Immature natural killer cell (primary cell): ENCODE data around the gene EXOC6B. TPM values are rescaled to one million over a fixed set of nuclear protein-coding genes. Genes with fewer than 3 reads are reported as not detected.
"Not testable (repeated sequence)": the region's sequence is repeated elsewhere in the genome, so short reads cannot be mapped to it uniquely, and the experiment has no call there.

Experiments
- DNase-seq, 3 donors: peaks; one replicate each; pipeline ENCODE4 v3.0.0; 2022; ENCODE audit warnings: mixed read lengths in 1 of 3
- H3K27ac Mint-ChIP-seq, 6 donors: one replicate each; pipeline ENCODE4 v1.8.0; 2020; ENCODE audit warnings: mixed read lengths in 6 of 6, mild to moderate bottlenecking in 5 of 6, inconsistent platforms in 4 of 6, moderate library complexity in 3 of 6
- H3K27me3 Mint-ChIP-seq, 3 donors: one replicate each; pipeline ENCODE4 v1.8.0; 2020 to 2021; ENCODE audit warnings: low read depth in 3 of 3, mild to moderate bottlenecking in 3 of 3, mixed read lengths in 3 of 3, moderate library complexity in 3 of 3, inconsistent platforms in 1 of 3
- H3K36me3 Mint-ChIP-seq, 3 donors: one replicate each; pipeline ENCODE4 v1.8.0; 2020; ENCODE audit warnings: mixed read lengths in 3 of 3, inconsistent platforms in 2 of 3, mild to moderate bottlenecking in 2 of 3
- H3K4me1 Mint-ChIP-seq, 2 donors: one replicate each; pipeline ENCODE4 v1.8.0; 2020; ENCODE audit warnings: inconsistent platforms in 2 of 2, mild to moderate bottlenecking in 2 of 2, mixed read lengths in 2 of 2, moderate library complexity in 1 of 2
- H3K4me3 Mint-ChIP-seq, 5 donors: one replicate each; pipeline ENCODE4 v1.8.0; 2020; ENCODE audit warnings: mild to moderate bottlenecking in 5 of 5, mixed read lengths in 5 of 5, inconsistent platforms in 3 of 5, moderate library complexity in 3 of 5
- H3K9me3 Mint-ChIP-seq, 6 donors: one replicate each; pipeline ENCODE4 v1.8.0; 2020; ENCODE audit warnings: mild to moderate bottlenecking in 6 of 6, mixed read lengths in 6 of 6, inconsistent platforms in 4 of 6, moderate library complexity in 3 of 6
- polyA plus RNA-seq, 3 donors: library from polyadenylated mRNA; unstranded; fragments of 300-500 nt; fragmentation: Illumina TruSeq; gene quantifications; one replicate each; pipeline ENCODE4 v1.2.3, GENCODE V29; 2021

Gene EXOC6B
- polyA plus RNA-seq, 3 donors from 2014 or later = 2.0 to 2.7 (median 2.5) TPM

DNA sequence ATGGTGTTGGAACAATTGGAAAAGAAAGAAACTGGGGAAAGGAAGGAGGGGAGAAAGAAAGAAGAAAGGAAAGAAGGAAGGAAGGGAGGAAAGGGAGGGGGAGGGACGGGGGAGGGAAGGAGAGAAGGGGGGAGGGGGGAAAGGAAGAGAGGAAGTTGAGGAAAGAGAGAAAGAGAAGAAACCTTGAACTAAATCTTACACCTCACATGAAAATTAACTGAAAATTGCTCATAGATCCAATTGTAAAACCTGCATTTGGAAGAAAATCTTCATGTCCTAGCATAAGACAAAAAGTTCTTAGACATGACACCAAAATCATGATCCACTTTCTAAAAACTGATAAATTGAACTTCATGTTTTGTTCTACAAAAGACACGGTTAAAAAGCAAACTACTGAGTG, 163.8 kb downstream of the EXOC6B start:
- Mint-ChIP-seq H3K36me3 (peaks cover 0 to 6% (median 3%) of the 10 kb centered on the region in 3 donors), H3K9me3 (peaks cover 4 to 20% (median 13%) of the 10 kb centered on the region in 6 donors), H3K27me3 (peaks cover 0 to 3% (median 2%) of the 10 kb centered on the region in 3 donors), H3K4me1 (peaks cover 0 to 9% of the 10 kb centered on the region in 2 donors), H3K4me3 (no peak overlapping the region), H3K27ac (no peak overlapping the region)
- no peak for DNase-seq

DNA sequence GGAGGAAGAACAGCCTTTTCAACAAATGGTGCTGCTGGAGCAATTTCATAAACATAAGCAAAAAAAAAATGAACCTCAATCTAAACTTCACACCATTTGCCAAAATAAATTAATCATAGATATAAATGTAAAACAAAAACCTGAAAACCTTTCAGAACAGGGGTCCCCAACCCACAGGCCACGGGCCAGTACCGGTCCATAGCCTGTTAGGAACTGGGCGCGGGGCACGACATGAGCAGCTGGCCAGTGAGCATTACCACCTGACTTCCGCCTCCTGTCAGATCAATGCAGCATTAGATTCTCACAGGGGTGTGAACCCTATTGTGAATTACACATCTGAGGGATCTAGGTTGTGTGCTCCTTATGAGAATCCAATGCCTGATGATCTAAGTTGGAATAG, 176.0 kb downstream of the EXOC6B start:
- H3K27me3 Mint-ChIP-seq = peaks cover 0 to 7% (median 2%) of the 10 kb centered on the region in 3 donors
- no peaks in the 10 kb centered on the region for H3K4me1 Mint-ChIP-seq
- H3K9me3 Mint-ChIP-seq = peaks cover 6 to 20% (median 10%) of the 10 kb centered on the region in 6 donors
- peaks cover 6 to 13% (median 8%) of the 10 kb centered on the region in 3 donors for H3K36me3 Mint-ChIP-seq
- H3K4me3 Mint-ChIP-seq = no peak overlapping the region
- no peak for DNase-seq
- H3K27ac Mint-ChIP-seq = no peak overlapping the region

DNA sequence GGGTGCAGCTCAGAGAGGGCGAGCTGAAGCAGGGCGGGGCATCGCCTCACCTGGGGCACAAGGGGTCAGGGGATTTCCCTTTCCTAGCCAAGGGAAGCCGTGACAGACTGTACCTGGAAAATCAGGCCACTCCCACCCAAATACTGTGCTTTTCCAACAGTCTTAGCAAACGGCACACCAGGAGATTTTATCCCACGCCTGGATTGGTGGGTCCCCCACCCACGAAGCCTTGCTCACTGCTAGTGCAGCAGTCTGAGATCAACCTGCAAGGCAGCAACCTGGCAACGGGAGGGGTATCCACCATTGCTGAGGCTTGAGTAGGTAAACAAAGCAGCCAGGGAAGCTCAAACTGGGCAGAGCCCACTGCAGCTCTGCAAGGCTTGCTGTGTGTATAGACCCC, 184.6 kb downstream of the EXOC6B start:
- H3K9me3 Mint-ChIP-seq = peaks cover 2 to 35% (median 16%) of the 10 kb centered on the region in 6 donors

DNA sequence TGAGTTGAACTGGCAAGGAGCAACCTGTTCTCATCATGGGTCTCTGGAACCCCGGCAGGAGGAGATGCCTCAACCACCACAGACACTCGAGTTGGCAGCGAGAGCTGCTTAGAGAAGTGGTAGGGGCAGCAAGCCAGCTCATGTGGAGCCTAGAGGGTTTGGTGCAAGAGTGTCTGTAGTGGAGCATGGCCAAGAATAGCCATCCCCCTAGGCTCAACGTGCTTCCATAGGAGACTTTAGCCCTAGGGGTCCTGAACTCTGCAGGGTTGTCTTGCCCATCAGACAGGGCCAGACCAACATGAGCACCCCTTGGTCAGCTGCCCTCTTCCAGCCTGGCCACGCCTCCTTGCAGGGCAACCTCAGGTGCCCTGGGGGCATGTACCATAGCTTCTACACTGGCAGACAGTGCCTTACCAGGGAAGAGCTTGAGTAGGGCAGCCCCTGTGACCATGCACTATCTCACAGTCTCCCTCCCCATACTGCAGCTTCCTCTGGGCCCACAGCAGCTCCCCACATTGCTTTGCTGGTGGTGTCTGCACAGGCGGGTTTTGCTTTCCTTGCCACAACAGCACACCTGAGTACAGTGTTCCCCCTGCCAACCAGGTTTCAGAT, 187.1 kb downstream of the EXOC6B start:
- Mint-ChIP-seq H3K27me3 (peaks cover 0 to 4% (median 0%) of the 10 kb centered on the region in 3 donors), H3K36me3 (peaks cover 0 to 5% (median 0%) of the 10 kb centered on the region in 3 donors), H3K27ac (no peak overlapping the region), H3K9me3 (peaks cover 2 to 11% (median 3%) of the 10 kb centered on the region in 6 donors), H3K4me3 (no peak overlapping the region), H3K4me1 (no peaks in the 10 kb centered on the region)
- no peak for DNase-seq

More for the DNA sequence above, 184.6 kb downstream of the EXOC6B start:
- not testable (repeated sequence) for H3K4me1 Mint-ChIP-seq, H3K27me3 Mint-ChIP-seq, H3K36me3 Mint-ChIP-seq, DNase-seq, H3K4me3 Mint-ChIP-seq, H3K27ac Mint-ChIP-seq

DNA sequence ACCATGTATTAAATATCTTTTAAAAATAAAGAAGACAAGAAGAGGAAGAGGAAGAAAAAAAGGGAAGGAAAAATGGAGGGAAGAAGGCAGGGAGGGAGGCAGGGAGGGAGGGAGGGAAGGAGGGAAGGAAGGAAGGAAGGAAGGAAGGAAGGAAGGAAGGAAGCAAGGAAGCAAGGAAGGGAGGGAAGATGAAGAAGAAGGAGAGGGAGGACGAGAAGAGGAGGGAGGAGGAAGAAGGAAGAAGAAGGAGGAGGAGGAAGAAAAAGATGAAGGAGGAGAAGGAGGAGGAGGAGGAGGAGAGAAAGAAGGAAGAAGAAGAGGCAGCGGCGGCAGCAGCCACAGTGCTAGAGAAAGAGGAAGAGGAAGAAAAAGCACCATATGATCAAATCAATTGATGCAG, 189.6 kb downstream of the EXOC6B start:
- H3K4me3 Mint-ChIP-seq = no peak overlapping the region
- H3K36me3 Mint-ChIP-seq = peaks cover 0 to 5% (median 0%) of the 10 kb centered on the region in 3 donors
- no peak for DNase-seq
- no peaks in the 10 kb centered on the region for H3K4me1 Mint-ChIP-seq
- peaks cover 2 to 11% (median 3%) of the 10 kb centered on the region in 6 donors for H3K9me3 Mint-ChIP-seq
- peaks cover 0 to 4% (median 0%) of the 10 kb centered on the region in 3 donors for H3K27me3 Mint-ChIP-seq
- H3K27ac Mint-ChIP-seq = no peak overlapping the region

DNA sequence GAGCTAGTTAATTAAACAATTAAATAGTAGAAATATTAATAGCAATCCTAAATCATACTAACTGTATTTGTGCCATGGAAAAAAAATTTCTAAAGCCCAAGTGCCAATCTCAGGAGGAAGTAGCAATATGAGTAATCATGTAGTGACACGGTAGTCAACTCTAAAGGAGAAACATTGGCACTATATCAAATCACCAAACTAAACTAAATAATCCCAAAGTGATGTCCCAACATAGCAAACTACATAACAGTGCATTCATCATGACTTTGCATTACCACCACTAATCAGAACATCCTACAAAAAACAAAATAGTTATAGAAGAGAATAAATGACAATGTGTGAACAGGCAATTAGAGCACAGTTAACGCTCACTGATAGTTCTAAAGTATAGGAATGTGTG, 195.1 kb downstream of the EXOC6B start:
- no peaks in the 10 kb centered on the region for H3K9me3 Mint-ChIP-seq
- DNase-seq = no peak
- H3K27ac Mint-ChIP-seq = no peak overlapping the region
- no peaks in the 10 kb centered on the region for H3K4me1 Mint-ChIP-seq
- H3K36me3 Mint-ChIP-seq = no peaks in the 10 kb centered on the region
- H3K27me3 Mint-ChIP-seq = peaks cover 0 to 4% (median 2%) of the 10 kb centered on the region in 3 donors
- no peak overlapping the region for H3K4me3 Mint-ChIP-seq

DNA sequence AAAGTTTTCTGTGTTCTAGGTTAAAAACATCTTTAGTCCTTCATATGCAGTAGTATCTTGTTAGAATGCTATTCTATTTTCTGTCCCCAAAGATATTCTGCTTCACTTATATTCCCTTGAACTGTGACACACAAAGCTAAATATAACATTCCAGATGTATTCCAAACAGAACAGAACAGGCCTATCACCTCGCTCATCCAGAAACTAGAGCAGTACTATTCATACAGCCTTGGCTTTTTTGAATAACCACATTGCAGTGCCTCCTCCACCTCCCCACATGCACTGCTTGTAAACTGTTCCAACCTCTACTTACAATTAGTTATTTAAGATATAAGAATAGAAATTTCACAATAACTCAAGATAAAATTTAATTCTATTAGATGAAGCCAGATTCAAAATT, 196.8 kb downstream of the EXOC6B start:
- no peaks in the 10 kb centered on the region for H3K36me3 Mint-ChIP-seq
- H3K4me3 Mint-ChIP-seq = no peak overlapping the region
- peaks cover 0 to 2% (median 0%) of the 10 kb centered on the region in 3 donors for H3K27me3 Mint-ChIP-seq
- no peaks in the 10 kb centered on the region for H3K9me3 Mint-ChIP-seq
- H3K27ac Mint-ChIP-seq = no peak overlapping the region
- no peaks in the 10 kb centered on the region for H3K4me1 Mint-ChIP-seq
- DNase-seq = no peak

DNA sequence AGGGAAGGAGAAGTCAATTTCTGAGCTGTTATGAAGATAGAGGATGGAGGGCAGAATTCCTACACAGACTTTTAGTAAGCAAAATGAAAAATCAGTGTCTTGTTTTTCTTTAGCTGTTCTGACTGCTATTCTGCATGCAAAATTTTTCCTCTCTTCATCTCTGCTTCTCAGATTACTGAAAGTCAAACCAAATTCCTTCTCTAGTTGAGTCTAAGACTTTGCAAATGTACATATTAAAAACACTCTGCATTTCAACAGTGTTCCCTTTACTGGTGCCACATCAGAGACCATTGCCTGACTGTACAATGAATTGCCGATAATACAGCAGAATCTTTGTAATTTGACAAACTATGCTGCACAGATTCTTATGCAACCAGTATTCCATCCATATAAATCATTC, 198.8 kb downstream of the EXOC6B start:
- H3K9me3 Mint-ChIP-seq = no peaks in the 10 kb centered on the region
- no peak overlapping the region for H3K4me3 Mint-ChIP-seq
- no peaks in the 10 kb centered on the region for H3K4me1 Mint-ChIP-seq
- peaks cover 0 to 2% (median 0%) of the 10 kb centered on the region in 3 donors for H3K27me3 Mint-ChIP-seq
- no peak overlapping the region for H3K27ac Mint-ChIP-seq
- H3K36me3 Mint-ChIP-seq = no peaks in the 10 kb centered on the region
- DNase-seq = no peak

DNA sequence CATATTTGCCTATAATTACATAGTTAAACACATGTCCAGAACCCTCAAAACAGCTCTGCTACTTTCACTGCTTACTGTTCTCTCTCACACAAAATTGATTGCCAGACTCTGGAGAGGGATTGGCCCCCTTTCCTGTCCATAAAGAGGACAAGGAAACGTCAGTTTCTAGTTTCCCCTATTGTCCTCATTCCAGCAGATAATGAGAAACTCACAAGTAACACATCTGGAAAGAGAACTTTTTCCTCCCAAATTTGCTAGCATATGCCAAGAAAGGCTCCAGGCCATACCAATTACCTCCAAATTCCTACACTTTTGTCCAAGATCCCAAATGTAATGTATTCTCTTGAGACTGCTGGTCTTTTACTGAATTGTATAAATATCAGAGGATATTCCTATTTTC, 200.5 kb downstream of the EXOC6B start:
- H3K36me3 Mint-ChIP-seq = peaks cover 0 to 4% (median 0%) of the 10 kb centered on the region in 3 donors
- H3K4me3 Mint-ChIP-seq = no peak overlapping the region
- H3K9me3 Mint-ChIP-seq = no peaks in the 10 kb centered on the region
- H3K27me3 Mint-ChIP-seq = no peaks in the 10 kb centered on the region
- H3K27ac Mint-ChIP-seq = no peak overlapping the region
- no peak for DNase-seq
- H3K4me1 Mint-ChIP-seq = no peaks in the 10 kb centered on the region

DNA sequence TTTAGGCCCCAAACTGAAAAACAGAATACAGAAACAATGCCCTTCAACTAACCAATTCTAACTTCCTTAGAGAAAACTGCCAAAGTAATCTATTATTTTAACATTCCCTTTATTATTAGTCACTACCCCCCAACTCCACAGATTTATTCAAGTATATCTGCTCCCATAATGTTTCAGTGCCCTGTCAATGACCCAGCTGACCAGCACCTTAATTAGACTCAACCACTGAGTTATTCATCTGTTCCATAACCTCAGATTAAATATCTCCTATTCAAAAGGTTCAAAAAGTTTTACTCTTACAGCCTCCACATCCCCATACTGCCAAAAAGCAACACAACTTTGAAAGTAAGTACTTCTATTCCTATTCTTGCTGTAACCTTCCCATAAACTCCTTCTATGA, 202.4 kb downstream of the EXOC6B start:
- H3K4me3 Mint-ChIP-seq = no peak overlapping the region

DNA sequence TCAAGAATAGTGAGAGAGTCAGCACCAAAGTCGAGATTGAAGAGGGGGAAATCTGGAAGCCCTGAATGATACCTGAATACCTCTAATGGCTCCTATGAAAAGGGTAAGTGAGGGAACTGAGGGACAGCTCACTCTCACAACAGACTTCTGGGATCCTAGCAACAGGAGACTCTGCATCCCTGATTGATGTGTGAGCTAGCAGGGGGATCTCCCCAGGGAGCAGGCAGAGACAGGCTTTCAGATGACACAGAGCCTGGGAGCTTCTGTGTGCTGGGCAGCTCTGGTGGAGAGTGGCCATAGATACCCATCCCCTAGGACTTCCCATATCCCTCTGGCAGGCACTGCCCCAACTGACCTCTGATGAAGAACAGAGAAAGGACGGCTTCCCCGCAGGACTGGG, 206.2 kb downstream of the EXOC6B start:
- peaks cover 0 to 5% (median 1%) of the 10 kb centered on the region in 6 donors for H3K9me3 Mint-ChIP-seq
- H3K4me1 Mint-ChIP-seq = peaks cover 6 to 17% of the 10 kb centered on the region in 2 donors
- H3K27me3 Mint-ChIP-seq = peaks cover 0 to 2% (median 0%) of the 10 kb centered on the region in 3 donors
- peaks cover 0 to 8% (median 4%) of the 10 kb centered on the region in 3 donors for H3K36me3 Mint-ChIP-seq
- DNase-seq = no peak
- no peak overlapping the region for H3K27ac Mint-ChIP-seq
- no peak overlapping the region for H3K4me3 Mint-ChIP-seq

More for the DNA sequence above, 202.4 kb downstream of the EXOC6B start:
- no peak overlapping the region for H3K27ac Mint-ChIP-seq
- no peak for DNase-seq
- H3K36me3 Mint-ChIP-seq = peaks cover 0 to 5% (median 4%) of the 10 kb centered on the region in 3 donors
- peaks cover 0 to 2% (median 0%) of the 10 kb centered on the region in 3 donors for H3K27me3 Mint-ChIP-seq
- no peaks in the 10 kb centered on the region for H3K4me1 Mint-ChIP-seq
- H3K9me3 Mint-ChIP-seq = no peaks in the 10 kb centered on the region

DNA sequence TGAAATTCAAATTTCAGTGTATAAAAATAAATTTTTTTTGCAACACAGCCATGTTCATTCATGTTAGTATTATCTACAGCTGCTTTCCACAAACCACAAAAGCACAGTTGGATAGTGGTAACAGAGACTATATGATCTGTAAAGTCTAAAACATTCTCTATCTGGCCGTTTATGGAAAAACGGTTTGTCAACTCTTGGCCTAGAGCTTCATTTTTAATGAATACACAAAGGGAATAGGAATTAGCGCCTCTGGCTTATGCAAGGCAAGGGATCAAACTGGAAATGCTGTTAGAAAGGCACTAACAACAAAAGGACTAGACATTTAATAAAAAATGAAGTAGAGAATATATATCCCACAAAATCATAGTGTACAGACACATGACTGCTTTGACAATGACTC, 211.9 kb downstream of the EXOC6B start:
- peaks cover 6 to 18% of the 10 kb centered on the region in 2 donors for H3K4me1 Mint-ChIP-seq
- no peak for DNase-seq
- no peak overlapping the region for H3K27ac Mint-ChIP-seq
- no peak overlapping the region for H3K4me3 Mint-ChIP-seq
- H3K9me3 Mint-ChIP-seq = peaks cover 0 to 5% (median 1%) of the 10 kb centered on the region in 6 donors
- H3K27me3 Mint-ChIP-seq = peaks cover 0 to under 1% (median 0%) of the 10 kb centered on the region in 3 donors
- H3K36me3 Mint-ChIP-seq = peaks cover 0 to 7% (median 0%) of the 10 kb centered on the region in 3 donors

DNA sequence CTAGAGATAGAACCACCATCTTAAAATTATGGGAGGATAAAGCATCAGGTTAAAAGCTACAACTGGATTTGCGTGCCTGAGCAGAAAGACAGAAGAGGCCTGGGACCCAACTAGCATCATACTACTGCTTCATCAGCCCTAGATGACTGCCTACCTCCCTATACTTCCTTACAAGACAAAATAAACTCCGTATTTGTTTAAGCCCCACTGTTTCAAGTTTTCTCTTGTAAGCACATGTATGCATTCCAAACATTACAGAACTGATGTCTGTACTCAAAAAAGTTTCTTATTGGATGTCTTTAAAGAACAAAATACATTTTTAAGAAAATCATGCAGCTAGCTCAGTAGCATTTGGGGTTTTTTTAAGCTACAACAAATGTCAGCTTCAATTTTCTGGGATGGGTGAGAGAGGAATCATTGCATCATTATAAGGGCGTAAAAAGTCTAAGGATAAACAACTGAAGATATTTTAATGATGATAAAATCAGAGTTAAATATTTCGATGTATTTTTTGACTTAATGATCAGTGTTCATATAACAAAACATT, 213.1 kb downstream of the EXOC6B start:
- peaks cover 0 to 5% (median 2%) of the 10 kb centered on the region in 6 donors for H3K9me3 Mint-ChIP-seq
- no peak overlapping the region for H3K4me3 Mint-ChIP-seq
- no peak overlapping the region for H3K27ac Mint-ChIP-seq
- no peak for DNase-seq
- H3K4me1 Mint-ChIP-seq = peaks cover 6 to 18% of the 10 kb centered on the region in 2 donors
- no peaks in the 10 kb centered on the region for H3K27me3 Mint-ChIP-seq
- H3K36me3 Mint-ChIP-seq = no peaks in the 10 kb centered on the region

DNA sequence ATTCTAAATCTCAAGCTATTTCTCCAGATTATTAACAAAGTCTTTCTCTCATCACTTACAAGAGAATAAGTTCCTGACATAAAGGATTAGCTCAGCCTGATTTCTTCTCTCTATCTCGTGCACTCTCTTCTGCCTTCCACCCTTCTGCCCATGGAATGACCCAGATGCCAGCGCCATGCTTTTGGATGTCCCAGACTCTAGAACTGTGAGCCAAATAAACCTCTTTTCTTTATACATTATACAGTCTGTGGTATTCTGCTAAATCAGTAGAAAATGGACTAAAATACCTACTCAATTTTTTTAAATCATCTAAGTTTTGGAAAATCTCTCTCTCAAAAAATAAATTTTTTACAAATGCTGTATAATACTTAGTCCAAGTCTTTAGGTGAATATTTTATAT, 218.6 kb downstream of the EXOC6B start:
- H3K9me3 Mint-ChIP-seq = peaks cover 0 to 1% (median 0%) of the 10 kb centered on the region in 6 donors
- no peaks in the 10 kb centered on the region for H3K27me3 Mint-ChIP-seq
- no peak overlapping the region for H3K27ac Mint-ChIP-seq
- DNase-seq = no peak
- H3K4me1 Mint-ChIP-seq = no peaks in the 10 kb centered on the region
- no peaks in the 10 kb centered on the region for H3K36me3 Mint-ChIP-seq
- H3K4me3 Mint-ChIP-seq = no peak overlapping the region
